Esophagus squamous epithelium (tissue), 4 donors: ENCODE data around the gene B3GALT4.

Source experiments
- CTCF ChIP-seq, 6 experiments: fragments of 450-650 bp in 4 of 6; fragments of 200-600 bp in 2 of 6; sonication (generic) in 2 of 6; IDR thresholded peaks; one replicate each; pipeline ENCODE4 v1.5.1; 2016 to 2019; ENCODE audit warnings: antibody characterized with exemption in 6 of 6, mild to moderate bottlenecking in 4 of 6, moderate library complexity in 4 of 6
- POLR2A ChIP-seq, 4 donors: fragments of 450-650 bp; IDR thresholded peaks; one replicate each; pipeline ENCODE4 v1.6.1; 2017; ENCODE audit warnings: antibody characterized with exemption in 4 of 4, mild to moderate bottlenecking in 4 of 4, moderate library complexity in 3 of 4

DNA sequence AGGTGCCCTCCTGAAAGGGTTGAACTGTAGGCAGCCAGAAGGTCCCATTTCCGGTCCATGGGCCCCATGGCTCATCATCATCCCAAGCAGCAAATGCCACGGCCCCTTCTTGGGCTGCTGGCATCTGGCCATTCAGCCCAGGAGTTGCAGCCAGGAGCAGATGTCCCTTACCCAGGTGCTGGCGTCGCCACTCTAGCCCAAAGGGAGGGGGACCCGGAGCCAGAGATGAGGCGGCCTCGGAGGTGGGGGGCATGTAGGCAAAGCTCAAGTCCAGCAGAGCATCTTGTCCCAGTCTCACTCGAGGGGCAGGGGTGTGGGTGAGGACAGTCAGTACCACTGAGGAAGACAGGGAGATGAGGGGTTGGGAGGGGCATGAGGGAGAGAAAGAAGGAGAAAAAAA lies 28.1 kb downstream of the B3GALT4 start:
- no peak for TF ChIP-seq CTCF (IDR thresholded peaks at IDR 0.05)
- no peak for TF ChIP-seq POLR2A (IDR thresholded peaks at IDR 0.05)
